Natural killer cell (primary cell): ENCODE measurements around the gene CSTF3. TPM values are rescaled to one million over a fixed set of nuclear protein-coding genes. Genes with fewer than 3 reads are reported as not detected.
"Not testable (repeated sequence)": the region's sequence is repeated elsewhere in the genome, so short reads cannot be mapped to it uniquely, and the experiment has no call there.

Source experiments
- ATAC-seq, 3 donors: fragments of 150-1000 bp in 2 of 3; fragments of 200-7000 bp in 1 of 3; cut with Tn5 transposase; 1 replicate in 1 of 3; 2 replicates in 2 of 3; pipeline ENCODE4 v1.10.0; 2021; ENCODE audit warnings: mild to moderate bottlenecking in 2 of 3, moderate library complexity in 2 of 3
- DNase-seq, 2 donors: peaks; one replicate each; pipeline versions ENCODE4 v3.0.0 to v3.0.0-alpha.2; 2013 to 2021; ENCODE audit warnings: mixed read lengths in 1 of 2
- H3K27ac ChIP-seq: one replicate; pipeline ENCODE4 v1.5.1; 2013; ENCODE audit warnings: mild to moderate bottlenecking, low read length
- H3K27me3 ChIP-seq: one replicate; pipeline ENCODE4 v1.6.1; 2013; ENCODE audit warnings: low read length; ENCODE audit not compliant: control insufficient read depth, insufficient read depth
- H3K36me3 ChIP-seq: one replicate; pipeline ENCODE4 v1.6.1; 2013; ENCODE audit warnings: low read length; ENCODE audit not compliant: control insufficient read depth, insufficient read depth
- H3K4me1 ChIP-seq: one replicate; pipeline ENCODE4 v1.6.1; 2013; ENCODE audit warnings: low read length; ENCODE audit not compliant: control insufficient read depth, insufficient read depth
- H3K4me3 ChIP-seq: one replicate; pipeline ENCODE4 v1.5.1; 2013; ENCODE audit warnings: low read length
- H3K9me3 ChIP-seq: one replicate; pipeline ENCODE4 v1.6.1; 2013; ENCODE audit warnings: low read length; ENCODE audit not compliant: control insufficient read depth, insufficient read depth
- H3K27ac Mint-ChIP-seq, 2 donors: one replicate each; pipeline ENCODE4 v1.8.0; 2022; ENCODE audit warnings: mild to moderate bottlenecking in 2 of 2, mixed read lengths in 2 of 2, moderate library complexity in 1 of 2
- H3K27me3 Mint-ChIP-seq, 2 donors: one replicate each; pipeline ENCODE4 v1.8.0; 2022; ENCODE audit warnings: low read depth in 2 of 2, mixed read lengths in 2 of 2
- H3K36me3 Mint-ChIP-seq: one replicate; pipeline ENCODE4 v1.8.0; 2022; ENCODE audit warnings: mixed read lengths
- H3K4me1 Mint-ChIP-seq, 2 donors: one replicate each; pipeline ENCODE4 v1.8.0; 2022; ENCODE audit warnings: mixed read lengths in 2 of 2
- H3K4me3 Mint-ChIP-seq: one replicate; pipeline ENCODE4 v1.8.0; 2022; ENCODE audit warnings: mild to moderate bottlenecking, moderate library complexity, mixed read lengths
- H3K9me3 Mint-ChIP-seq, 2 donors: one replicate each; pipeline ENCODE4 v1.8.0; 2022; ENCODE audit warnings: mixed read lengths in 2 of 2
- CTCF ChIP-seq: fragments of 200-600 bp; IDR thresholded peaks from one replicate; pipeline ENCODE4 v1.8.0; 2022; ENCODE audit warnings: antibody characterized with exemption
- WGBS: methylation state at CpG from one replicate; pipeline ENCODE4 v1.1.7; 2013; ENCODE audit warnings: missing lambda C conversion rate; ENCODE audit not compliant: insufficient coverage; 5-methylcytosine and 5-hydroxymethylcytosine counted together
- intact Hi-C: fragments of 100-400 bp; cut with micrococcal nuclease; formaldehyde crosslinking; loops from one replicate; pipeline ENCODE4 v1.14.2; 2022
- total RNA-seq, 4 donors: library from RNA; stranded (reverse); fragments of 120-200 nt in 1 of 4; gene quantifications; one replicate each; pipeline versions ENCODE4 v1.2.3 to v1.2.4, GENCODE V29; 2013 to 2022

Gene CSTF3
- total RNA-seq, 3 donors from 2014 or later (not counting 1 experiment from before 2014, with no cell fraction given) = 10.9 to 15.6 (median 12.0) TPM

DNA sequence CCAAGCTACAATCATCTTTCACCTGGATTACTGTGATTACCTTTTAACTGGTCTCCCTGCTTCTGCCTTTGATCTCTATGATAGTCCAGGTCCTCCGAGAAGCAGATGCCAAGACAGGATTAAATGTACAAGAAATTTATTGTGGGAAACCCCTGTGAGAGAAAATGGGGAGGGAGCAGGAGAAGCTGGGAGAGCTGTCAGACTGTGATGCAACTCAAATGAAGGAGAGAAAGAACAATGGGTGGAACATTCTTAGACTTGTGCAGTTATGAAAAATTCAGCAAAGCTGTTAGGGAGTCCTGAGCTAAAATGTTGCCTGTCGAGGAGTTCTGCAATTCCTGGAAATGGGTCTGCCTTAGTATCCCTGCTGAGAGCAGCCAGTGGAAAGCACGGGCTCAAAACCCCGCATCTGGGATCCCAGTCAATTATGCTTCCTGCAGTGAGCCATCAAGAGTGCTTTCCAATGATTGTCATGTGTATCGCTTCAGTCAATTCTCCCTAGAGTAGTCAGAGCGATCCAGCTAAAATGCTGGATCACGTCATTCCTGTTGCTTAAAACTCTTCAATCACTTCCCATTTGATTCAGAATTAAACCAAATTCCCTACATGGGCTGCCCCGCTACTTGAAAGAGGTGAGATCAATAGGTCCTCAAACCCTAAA lies 16.5 kb upstream of the CSTF3 start:
- no peaks in the 10 kb centered on the region for H3K27me3 Mint-ChIP-seq
- no peak overlapping the region for H3K4me3 Mint-ChIP-seq
- H3K27me3 ChIP-seq = no peaks in the 10 kb centered on the region
- intact Hi-C loops = no loop called here
- no peaks in the 10 kb centered on the region for H3K9me3 ChIP-seq
- TF ChIP-seq CTCF = no peak
- no peaks in the 10 kb centered on the region for H3K36me3 Mint-ChIP-seq
- 98% methylated on average over 8 of the region's 8 CpGs for whole genome bisulfite sequencing
- peaks cover 15 to 18% of the 10 kb centered on the region in 2 donors for H3K4me1 Mint-ChIP-seq
- no peaks in the 10 kb centered on the region for H3K36me3 ChIP-seq
- no peak overlapping the region for H3K27ac ChIP-seq
- no peaks in the 10 kb centered on the region for H3K9me3 Mint-ChIP-seq
- ATAC-seq (no peak), DNase-seq (no peak)
- H3K27ac Mint-ChIP-seq = no peak overlapping the region
- H3K4me3 ChIP-seq = no peak overlapping the region
- H3K4me1 ChIP-seq = no peaks in the 10 kb centered on the region

GRCh38 chr11:33176760-33177159 lies 15.5 kb upstream of the CSTF3 start:
- H3K27me3 Mint-ChIP-seq = not testable (repeated sequence)
- WGBS = 92% methylated on average over 3 of the region's 5 CpGs

DNA sequence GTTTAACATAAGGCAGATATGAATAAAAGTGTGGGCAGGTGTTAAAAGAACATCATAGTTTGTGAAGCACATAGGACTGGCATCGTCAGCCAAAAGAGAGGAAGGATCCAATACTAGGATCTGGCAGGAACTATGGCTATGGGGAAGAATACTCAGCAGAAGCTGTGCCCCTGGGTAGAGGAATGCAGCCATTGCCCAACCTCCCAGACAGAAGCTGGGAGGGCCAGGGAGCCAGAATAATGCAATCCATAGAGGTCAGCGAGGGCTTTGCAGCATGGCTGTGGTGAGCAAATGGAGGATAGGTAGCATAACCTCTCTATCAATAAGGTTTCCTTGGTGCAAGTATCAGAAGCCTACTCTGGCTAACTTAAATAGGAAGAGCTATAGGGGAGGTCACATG lies 11.7 kb upstream of the CSTF3 start:
- TF ChIP-seq CTCF = no peak
- DNase-seq = no peak
- Histone ChIP-seq H3K9me3 (no peaks in the 10 kb centered on the region), H3K4me1 (no peaks in the 10 kb centered on the region), H3K4me3 (no peak overlapping the region), H3K36me3 (no peaks in the 10 kb centered on the region), H3K27ac (no peak overlapping the region), H3K27me3 (no peaks in the 10 kb centered on the region)
- intact Hi-C loops = no loop called here
- Mint-ChIP-seq H3K4me1 (no peaks in the 10 kb centered on the region), H3K36me3 (no peaks in the 10 kb centered on the region), H3K9me3 (no peaks in the 10 kb centered on the region), H3K4me3 (no peak overlapping the region), H3K27me3 (no peaks in the 10 kb centered on the region), H3K27ac (no peak overlapping the region)
- no peak for ATAC-seq
- 91% methylated on average over 2 of the region's 2 CpGs for WGBS

More at GRCh38 chr11:33176760-33177159, 15.5 kb upstream of the CSTF3 start:
- intact Hi-C loops, H3K27ac ChIP-seq, H3K36me3 ChIP-seq, H3K27me3 ChIP-seq, H3K4me3 Mint-ChIP-seq, H3K36me3 Mint-ChIP-seq, DNase-seq, H3K9me3 ChIP-seq, ATAC-seq, H3K4me1 ChIP-seq, H3K9me3 Mint-ChIP-seq, H3K27ac Mint-ChIP-seq, H3K4me3 ChIP-seq: not testable (repeated sequence)
- H3K4me1 Mint-ChIP-seq = peaks cover 15 to 18% of the 10 kb centered on the region in 2 donors

DNA sequence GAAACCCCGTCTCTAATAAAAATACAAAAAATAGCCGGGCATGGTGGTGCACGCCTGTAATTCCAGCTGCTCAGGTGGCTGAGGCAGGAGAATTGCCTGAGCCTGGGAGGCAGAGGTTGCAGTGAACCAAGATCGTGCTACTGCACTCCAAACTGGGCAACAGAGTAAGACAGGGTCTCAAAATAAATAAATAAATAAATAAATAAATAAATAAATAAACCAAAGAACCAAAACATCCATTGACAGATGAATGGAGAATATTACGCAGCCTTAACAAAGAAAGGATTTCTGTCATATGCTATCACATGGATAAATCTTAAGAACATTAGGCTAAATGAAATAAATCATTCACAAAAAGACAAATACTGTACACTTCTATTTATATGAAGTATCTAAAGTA lies 11.1 kb upstream of the CSTF3 start:
- Mint-ChIP-seq H3K27ac (no peak overlapping the region), H3K4me1 (no peaks in the 10 kb centered on the region), H3K27me3 (no peaks in the 10 kb centered on the region), H3K9me3 (no peaks in the 10 kb centered on the region), H3K36me3 (no peaks in the 10 kb centered on the region), H3K4me3 (no peak overlapping the region)
- no peaks in the 10 kb centered on the region for H3K4me1 ChIP-seq
- no peak overlapping the region for H3K4me3 ChIP-seq
- intact Hi-C loops = no loop called here
- 96% methylated on average over 3 of the region's 5 CpGs for WGBS
- no peaks in the 10 kb centered on the region for H3K27me3 ChIP-seq
- DNase-seq = no peak
- no peak overlapping the region for H3K27ac ChIP-seq
- no peak for TF ChIP-seq CTCF
- no peaks in the 10 kb centered on the region for H3K9me3 ChIP-seq
- no peaks in the 10 kb centered on the region for H3K36me3 ChIP-seq
- no peak for ATAC-seq
